Endothelial cell of umbilical vein (primary cell): ENCODE measurements around the gene DTD1. TPM values are rescaled to one million over a fixed set of nuclear protein-coding genes. Genes with fewer than 3 reads are reported as not detected.

ENCODE experiments used
- BruUV-seq: library from RNA; stranded (reverse); fragments of 400-500 nt; replicated peaks from 2 replicates; lab custom pipeline; 2021; lab: Mats Ljungman, UMichigan
- CTCF ChIA-PET: fragments of 300-600, 350-600 bp; sonication (Branson Sonifier 250); formaldehyde crosslinking; loops from one replicate; lab custom pipeline; 2021; ENCODE audit warnings: antibody characterized with exemption, inconsistent platforms; lab: Charles Lee
- POLR2A ChIA-PET: fragments of 300-600, 350-600 bp; sonication (Branson Sonifier 250); formaldehyde crosslinking; loops from one replicate; lab custom pipeline; 2021; ENCODE audit warnings: antibody characterized with exemption, inconsistent platforms; lab: Charles Lee
- DNase-seq: peaks from one replicate; pipeline ENCODE4 v3.0.0-alpha.2; 2011; ENCODE audit warnings: low read depth, low spot score
- FAIRE-seq: peaks from 2 replicates; lab custom pipeline; 2011; peaks lifted over from hg19 to GRCh38; lab: Jason Lieb, UNC
- H2AFZ ChIP-seq: 2 replicates; pipeline ENCODE4 v1.6.0; 2012; ENCODE audit warnings: low read depth, low read length, control low read depth, inconsistent platforms
- H3K27ac ChIP-seq: 2 replicates; pipeline ENCODE4 v1.5.1; 2011; ENCODE audit warnings: low read depth, mild to moderate bottlenecking, control low read depth, low read length, moderate library complexity; ENCODE audit not compliant: insufficient read depth
- H3K27me3 ChIP-seq, 2 experiments: 2 replicates each; pipeline versions ENCODE4 v1.6.0 to v1.6.1; 2011; ENCODE audit warnings: low read length in 2 of 2, mixed read lengths in 1 of 2; ENCODE audit not compliant: control insufficient read depth in 2 of 2, insufficient read depth in 2 of 2
- H3K36me3 ChIP-seq, 2 experiments: 2 replicates in 1 of 2; 3 replicates in 1 of 2; pipeline ENCODE4 v1.5.1; 2011; ENCODE audit warnings: low read length in 2 of 2, mild to moderate bottlenecking in 1 of 2, moderate library complexity in 1 of 2; ENCODE audit not compliant: control insufficient read depth in 2 of 2, insufficient read depth in 2 of 2; ENCODE audit errors: extremely low read depth in 1 of 2
- H3K4me1 ChIP-seq: 3 replicates; pipeline ENCODE4 v1.5.1; 2011; ENCODE audit warnings: mild to moderate bottlenecking, low read length; ENCODE audit not compliant: control insufficient read depth, insufficient read depth; ENCODE audit errors: extremely low read depth
- H3K4me2 ChIP-seq: 2 replicates; pipeline ENCODE4 v1.6.1; 2011; ENCODE audit warnings: low read length, control low read depth, mixed read lengths; ENCODE audit not compliant: insufficient read depth
- H3K4me3 ChIP-seq, 3 experiments: fragments of 200-600 bp in 1 of 3; sonication (generic), shearing (Covaris generic) in 1 of 3; replicated peaks in 1 of 3; 2 replicates each; pipeline ENCODE4 v1.5.1; 2011 to 2016; ENCODE audit warnings: control low read depth in 3 of 3, low read length in 3 of 3, mild to moderate bottlenecking in 2 of 3, inconsistent platforms in 1 of 3, low read depth in 1 of 3, moderate library complexity in 1 of 3; ENCODE audit not compliant: insufficient read depth in 1 of 3
- H3K79me2 ChIP-seq: 2 replicates; pipeline ENCODE4 v1.6.0; 2012; ENCODE audit warnings: low read length, inconsistent platforms; ENCODE audit not compliant: control insufficient read depth, insufficient read depth
- H3K9ac ChIP-seq: replicated peaks from 2 replicates; pipeline ENCODE3; 2011; ENCODE audit warnings: low read length, control low read depth; ENCODE audit not compliant: insufficient read depth; ENCODE audit errors: extremely low read depth
- H3K9me1 ChIP-seq: replicated peaks from 3 replicates; pipeline ENCODE4 v1.6.0; 2011; ENCODE audit warnings: mild to moderate bottlenecking, low read length; ENCODE audit not compliant: control insufficient read depth, insufficient read depth; ENCODE audit errors: extremely low read depth
- H3K9me3 ChIP-seq: replicated peaks from 2 replicates; pipeline ENCODE4 v1.5.1; 2012; ENCODE audit warnings: low read length, inconsistent platforms; ENCODE audit not compliant: control insufficient read depth, insufficient read depth
- H4K20me1 ChIP-seq: replicated peaks from 2 replicates; pipeline ENCODE3; 2011; ENCODE audit warnings: mild to moderate bottlenecking, low read length; ENCODE audit not compliant: control insufficient read depth, insufficient read depth; ENCODE audit errors: extremely low read depth
- CTCF ChIP-seq, 2 donors: IDR thresholded peaks; 1 replicate in 1 of 2; 2 replicates in 1 of 2; pipeline ENCODE4 v1.5.1; 2011; ENCODE audit warnings: low read length in 2 of 2, mild to moderate bottlenecking in 2 of 2, moderate library complexity in 2 of 2, control low read depth in 1 of 2, inconsistent platforms in 1 of 2, low read depth in 1 of 2; ENCODE audit not compliant: insufficient read depth in 1 of 2; ENCODE audit errors: extremely low read depth in 1 of 2
- EZH2 ChIP-seq: IDR thresholded peaks from 2 replicates; pipeline ENCODE4 v1.6.1; 2012; ENCODE audit warnings: borderline replicate concordance, low read depth, mild to moderate bottlenecking, moderate library complexity, low read length, inconsistent platforms; ENCODE audit not compliant: severe bottlenecking
- FOS ChIP-seq: IDR thresholded peaks from 2 replicates; pipeline ENCODE4 v1.6.1; 2011; ENCODE audit warnings: mild to moderate bottlenecking, low read length, moderate library complexity, borderline replicate concordance; ENCODE audit not compliant: insufficient read depth
- GATA2 ChIP-seq: IDR thresholded peaks from 2 replicates; pipeline ENCODE4 v1.7.0; 2011; ENCODE audit warnings: low read depth, mild to moderate bottlenecking, moderate library complexity, mixed read lengths, low read length; ENCODE audit not compliant: insufficient read length, insufficient read depth
- JUN ChIP-seq: IDR thresholded peaks from 2 replicates; pipeline ENCODE4 v1.6.1; 2011; ENCODE audit warnings: borderline replicate concordance, low read depth; ENCODE audit not compliant: insufficient read length, insufficient read depth
- MAX ChIP-seq: IDR thresholded peaks from 2 replicates; pipeline ENCODE4 v1.6.1; 2011; ENCODE audit not compliant: insufficient read depth, insufficient read length
- MYC ChIP-seq: IDR thresholded peaks from one replicate; pipeline ENCODE4 v1.6.1; 2011; ENCODE audit warnings: mild to moderate bottlenecking, low read depth, low read length
- POLR2A ChIP-seq: IDR thresholded peaks from 2 replicates; pipeline ENCODE4 v1.6.1; 2012; ENCODE audit warnings: low read depth, mild to moderate bottlenecking, control low read depth, low read length
- POLR2AphosphoS5 ChIP-seq: IDR thresholded peaks from 2 replicates; pipeline ENCODE4 v1.6.1; 2012; ENCODE audit warnings: low read depth, mild to moderate bottlenecking, control low read depth, low read length, moderate library complexity; ENCODE audit not compliant: insufficient read depth
- dilution Hi-C: fragments of 300-500 bp; cut with MboI; formaldehyde crosslinking; loops from one replicate; pipeline ENCODE4 v1.15.0; 2019; ENCODE audit warnings: low sequenced_read_pairs; ENCODE audit not compliant: extremely low pct_ligation_motif_present
- intact Hi-C: fragments of 100-400 bp; cut with micrococcal nuclease; formaldehyde crosslinking; loops from one replicate; pipeline ENCODE4 v1.10.0; 2022
- polyA plus RNA-seq, 4 experiments: library from polyadenylated mRNA; depleted of rRNA in 3 of 4; stranded (reverse) in 3 of 4; unstranded in 1 of 4; fragments of >200 nt; gene quantifications; 2 replicates each; pipeline versions ENCODE4 v1.2.1 to v1.2.3, GENCODE V29; 2011 to 2012; ENCODE audit warnings: missing spikeins in 1 of 4
- total RNA-seq: library from RNA; stranded (reverse); gene quantifications from 2 replicates; pipeline ENCODE4 v1.2.3, GENCODE V29; 2021

The DTD1 gene
- total and polyA plus RNA-seq, 2 donors (not counting 3 experiments of a cell fraction or from before 2014, with no cell fraction given): 48.2 to 50.8 TPM

GRCh38 chr20:18780385-18781130, 192.7 kb downstream of the DTD1 start:
- no peak overlapping the region for H3K4me2 ChIP-seq
- no TSS peak for BruUV-seq

More at GRCh38 chr20:18780385-18781130, 192.7 kb downstream of the DTD1 start:
- TF ChIP-seq POLR2AphosphoS5 (no peak), GATA2 (no peak), POLR2A (no peak), JUN (no peak), CTCF (IDR thresholded peaks at IDR 0.05; ENCODE audit: extremely low read depth in 1 of 2, insufficient read depth in 1 of 2, low read depth in 1 of 2, low read length in 2 of 2) (no peak), MYC (no peak), EZH2 (no peak), MAX (no peak), FOS (no peak)
- H3K4me3 ChIP-seq: no peak overlapping the region
- H3K9me3 ChIP-seq: no peaks in the 10 kb centered on the region
- no peaks in the 10 kb centered on the region for H3K79me2 ChIP-seq
- no peak overlapping the region for H2AFZ ChIP-seq
- no peak overlapping the region for H3K9ac ChIP-seq
- FAIRE-seq (no peak), DNase-seq (no peak)
- H3K36me3 ChIP-seq: no peaks in the 10 kb centered on the region
- no peaks in the 10 kb centered on the region for H3K9me1 ChIP-seq
- intact Hi-C loops: no loop called here
- ChIA-PET CTCF (no interaction called here), POLR2A (no interaction called here)
- no peaks in the 10 kb centered on the region for H3K4me1 ChIP-seq
- peaks cover 0 to 2% of the 10 kb centered on the region in 2 experiments for H3K27me3 ChIP-seq
- no peak overlapping the region for H3K27ac ChIP-seq
- no peaks in the 10 kb centered on the region for H4K20me1 ChIP-seq
- dilution Hi-C loops: no loop called here
